Measurements from ENCODE around the gene NRG3.

DNA sequence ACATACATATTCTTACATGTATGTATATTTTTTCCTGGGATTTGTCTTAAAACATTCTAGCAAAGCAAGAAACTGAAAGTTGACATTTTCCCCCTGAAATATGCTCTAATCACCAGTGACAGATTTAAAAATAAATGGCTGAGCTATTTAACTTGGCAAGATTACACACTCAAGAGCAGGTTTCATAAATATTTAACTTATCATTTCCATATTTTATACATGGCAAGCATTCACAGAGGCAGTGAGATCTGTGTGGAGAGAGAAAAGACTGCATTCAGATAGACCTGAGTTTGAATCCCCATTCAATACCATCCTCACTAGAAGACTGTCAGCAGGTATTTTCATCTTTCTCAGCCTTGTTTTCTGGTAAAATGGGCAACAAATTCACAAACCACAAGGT lies 1043.0 kb downstream of the NRG3 start:
- TF ChIP-seq EZH2 (IDR thresholded peaks at IDR 0.05) (no peak), POLR2AphosphoS5 (IDR thresholded peaks at IDR 0.05; ENCODE audit: borderline replicate concordance, low read depth, low read length) (no peak), FOXP2 (optimal IDR thresholded peaks at IDR 0.05; ENCODE audit: control extremely low read depth, extremely low read length, insufficient read depth) (no peak)

Data from SK-N-MC (cell line).